ENCODE measurements around the gene IGF2BP2.
"Not testable (repeated sequence)": the region's sequence is repeated elsewhere in the genome, so short reads cannot be mapped to it uniquely, and the experiment has no call there.

The IGF2BP2 gene

GRCh38 chr3:185645596-185646381, 179.1 kb downstream of the IGF2BP2 start:
- DNase-seq, result peak in 1 of 56 donors; percentile 15

- DNase-seq, result not testable (repeated sequence)
Observed at GRCh38 chr3:185645191-185645590, 179.7 kb downstream of the IGF2BP2 start.

GRCh38 chr3:185640308-185640707, 184.5 kb downstream of the IGF2BP2 start:
- DNase-seq, result no peak

- DNase-seq, result no peak
Observed at GRCh38 chr3:185639632-185640206, 185.1 kb downstream of the IGF2BP2 start.

GRCh38 chr3:185638651-185639050, 186.2 kb downstream of the IGF2BP2 start:
- not testable (repeated sequence) for DNase-seq

GRCh38 chr3:185637388-185637787, 187.5 kb downstream of the IGF2BP2 start:
- DNase-seq, result no peak

GRCh38 chr3:185632996-185633395, 191.8 kb downstream of the IGF2BP2 start:
- DNase-seq, result no peak

- DNase-seq, result peak in 1 of 56 donors; percentile 46
Observed at GRCh38 chr3:185631508-185632206, 193.2 kb downstream of the IGF2BP2 start.

GRCh38 chr3:185631108-185631507, 193.7 kb downstream of the IGF2BP2 start:
- DNase-seq, result no peak

GRCh38 chr3:185630182-185630622, 194.6 kb downstream of the IGF2BP2 start:
- DNase-seq, result peak in 14 of 56 donors; percentile 5 to 69 (median 12)

GRCh38 chr3:185629554-185630181, 195.2 kb downstream of the IGF2BP2 start:
- no peak for DNase-seq

- no peak for DNase-seq
Observed at GRCh38 chr3:185625784-185626183, 199.1 kb downstream of the IGF2BP2 start.

- DNase-seq, result no peak
Observed at GRCh38 chr3:185623939-185624665, 200.7 kb downstream of the IGF2BP2 start.

GRCh38 chr3:185613016-185613415, 211.8 kb downstream of the IGF2BP2 start:
- no peak for DNase-seq

GRCh38 chr3:185606196-185606595, 218.6 kb downstream of the IGF2BP2 start:
- no peak for DNase-seq

GRCh38 chr3:185605566-185605965, 219.3 kb downstream of the IGF2BP2 start:
- DNase-seq, result no peak

GRCh38 chr3:185595526-185595925, 229.3 kb downstream of the IGF2BP2 start:
- DNase-seq, result no peak

- no peak for DNase-seq
Observed at GRCh38 chr3:185594073-185594472, 230.8 kb downstream of the IGF2BP2 start.
